Endometrium (tissue), 2 donors: ENCODE results near the gene ANXA3.
"Not testable (repeated sequence)": the region's sequence is repeated elsewhere in the genome, so short reads cannot be mapped to it uniquely, and the experiment has no call there.

ENCODE experiments used
- FAIRE-seq: peaks from 2 replicates; lab custom pipeline; 2012; peaks lifted over from hg19 to GRCh38; lab: Jason Lieb, UNC
- donor health status: control.
- donor health status: control.

Gene ANXA3

DNA sequence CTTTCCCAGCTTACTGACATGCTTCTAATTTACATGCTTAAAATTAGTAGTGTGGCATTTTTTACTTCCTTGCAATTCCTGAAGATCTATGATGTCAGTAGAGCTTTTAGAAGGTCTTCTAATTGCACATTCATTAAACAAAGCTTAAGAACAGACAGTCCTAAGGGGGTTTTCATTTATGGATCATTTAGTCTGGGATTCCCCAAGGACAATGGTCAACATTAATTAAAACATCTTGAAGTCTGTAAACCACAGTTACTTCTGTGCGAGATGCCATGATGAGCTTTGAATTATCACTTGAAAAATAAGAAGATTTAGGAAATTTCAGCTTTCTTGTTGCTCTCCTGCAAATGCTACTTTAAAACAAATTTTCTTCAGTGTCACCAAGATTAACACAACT, 20.2 kb downstream of the ANXA3 start:
- no peak for FAIRE-seq

DNA sequence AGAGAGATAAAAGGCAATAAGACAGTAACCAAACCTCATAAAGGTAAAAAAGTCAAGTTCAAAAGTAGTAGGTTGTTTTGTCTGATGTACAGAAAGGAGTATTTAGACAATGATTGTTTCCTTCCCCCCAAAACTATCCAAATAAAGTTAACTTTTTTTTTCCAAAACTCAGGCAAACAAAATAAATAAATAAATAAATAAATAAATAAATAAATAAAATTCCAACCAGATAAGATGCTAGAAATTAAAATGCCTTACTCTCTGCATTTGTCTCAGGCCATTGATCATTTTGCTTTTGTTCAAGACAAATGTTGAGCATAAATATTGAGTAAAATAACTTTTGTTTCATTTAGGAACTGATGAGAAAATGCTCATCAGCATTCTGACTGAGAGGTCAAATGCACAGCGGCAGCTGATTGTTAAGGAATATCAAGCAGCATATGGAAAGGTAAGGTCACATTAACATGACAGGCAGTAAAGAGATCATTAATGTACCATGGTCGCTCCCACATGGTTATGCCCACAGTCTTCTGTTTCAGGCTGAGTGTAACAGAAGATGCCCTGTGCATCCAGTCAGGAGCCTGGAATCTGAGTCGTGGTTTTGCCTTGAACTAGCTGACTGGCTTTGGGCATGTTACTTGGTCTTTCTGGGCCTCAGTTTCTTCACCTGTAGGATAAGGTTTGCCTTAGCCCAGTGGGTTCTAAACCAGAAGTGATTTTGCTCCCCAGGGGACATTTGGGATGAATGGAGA, 27.3 kb downstream of the ANXA3 start:
- no peak for FAIRE-seq

- FAIRE-seq: no peak
Measured at GRCh38 chr4:78581618-78582017, 30.0 kb downstream of the ANXA3 start.

DNA sequence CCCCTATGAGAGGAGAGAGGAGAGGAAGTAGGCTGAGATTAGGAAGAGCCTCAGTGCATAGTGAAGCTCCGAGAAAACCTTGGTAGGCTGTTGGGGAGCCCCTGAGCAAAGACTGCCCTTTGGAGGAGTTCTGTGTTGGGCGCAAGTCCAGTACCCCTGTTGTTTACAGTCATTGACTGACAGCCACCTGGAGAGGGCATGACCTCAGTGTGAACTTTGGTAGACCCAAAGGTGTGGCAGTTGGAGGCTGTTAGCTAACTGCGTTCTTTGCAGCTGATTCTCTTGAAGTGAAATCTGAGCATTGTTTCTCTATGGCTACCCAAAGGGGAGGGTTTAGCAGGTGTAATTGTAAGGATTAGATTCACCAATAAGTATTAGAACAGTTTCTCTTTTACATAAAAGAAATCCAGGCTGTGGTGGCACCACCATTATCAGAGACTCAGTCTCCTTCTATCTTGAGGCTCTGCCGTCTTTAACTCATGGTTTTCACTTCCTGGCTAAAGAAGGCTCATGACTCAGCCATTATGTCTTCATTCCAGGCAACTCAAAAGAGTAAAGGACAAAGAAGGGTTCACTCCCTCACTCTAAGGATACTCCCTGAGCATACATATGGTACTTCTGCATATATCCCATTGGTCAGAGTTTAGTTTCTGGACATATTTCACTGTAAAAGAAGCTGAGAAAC, 33.4 kb downstream of the ANXA3 start:
- FAIRE-seq: no peak

GRCh38 chr4:78585633-78586032, 34.1 kb downstream of the ANXA3 start:
- FAIRE-seq: no peak

DNA sequence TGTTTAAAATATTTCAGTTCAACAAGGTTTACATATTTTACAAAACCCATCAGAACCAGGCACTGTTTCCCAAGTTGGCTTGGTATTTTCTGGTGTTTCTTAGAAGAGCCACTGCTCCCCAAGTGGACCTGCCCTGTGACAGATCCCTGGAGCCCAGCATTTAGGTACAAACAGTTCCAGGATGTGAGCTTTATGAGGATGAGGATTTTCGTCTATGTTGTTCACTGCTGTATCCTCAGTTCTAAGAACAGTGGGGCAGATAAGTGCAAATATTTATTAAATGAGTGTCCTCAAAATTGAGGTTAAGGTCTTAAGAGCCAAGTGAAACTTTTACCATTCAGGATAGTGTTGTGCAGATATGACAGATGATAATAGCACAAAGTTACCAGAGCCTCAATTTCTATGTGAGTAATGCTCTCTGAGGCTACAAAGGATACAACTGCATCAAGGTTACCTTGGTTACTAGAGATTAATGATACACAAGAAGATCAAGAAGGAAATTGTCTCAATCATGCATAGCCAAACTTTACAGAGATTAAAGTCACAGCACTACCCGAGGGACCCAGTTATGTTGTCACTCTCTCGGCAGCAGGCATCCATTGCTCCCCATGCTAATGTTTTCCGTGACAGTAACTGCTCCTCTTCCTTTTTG, 37.5 kb downstream of the ANXA3 start:
- no peak for FAIRE-seq

- FAIRE-seq: peak; percentile 85
Measured at GRCh38 chr4:78591404-78591803, 39.8 kb downstream of the ANXA3 start.

DNA sequence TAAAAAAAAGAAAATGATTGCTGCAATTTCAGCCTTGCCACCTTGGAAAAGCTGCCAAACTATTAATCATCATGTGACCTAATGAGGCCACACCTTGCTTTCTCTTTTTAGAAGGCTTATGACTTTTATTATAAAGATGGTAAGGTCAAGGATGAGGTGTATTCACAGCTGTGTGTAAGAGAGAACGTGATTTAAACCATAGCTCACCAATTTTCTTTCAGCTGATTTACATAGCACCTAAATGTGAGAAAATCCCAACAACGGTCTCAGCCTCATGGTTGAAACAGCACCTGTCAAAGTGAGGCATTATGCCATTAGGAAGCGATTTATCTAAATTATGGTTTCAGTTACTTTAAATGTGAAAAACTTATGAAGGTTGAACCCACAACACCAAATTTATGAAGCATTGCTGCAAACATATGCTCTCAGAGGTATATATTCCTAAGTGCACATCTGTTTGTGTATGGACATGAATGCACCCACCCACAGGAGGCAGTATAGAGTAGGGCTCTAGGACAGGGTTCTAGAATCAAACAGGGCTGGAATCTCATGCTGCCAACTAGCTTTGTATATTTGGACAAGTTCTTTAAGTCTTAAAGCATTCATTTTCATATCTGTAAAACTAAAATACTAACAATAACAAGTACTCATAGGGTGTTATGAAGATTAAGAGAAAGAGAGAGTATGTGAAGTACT, 40.7 kb downstream of the ANXA3 start:
- no peak for FAIRE-seq

- no peak for FAIRE-seq
Measured at GRCh38 chr4:78596111-78596742, 44.7 kb downstream of the ANXA3 start.

DNA sequence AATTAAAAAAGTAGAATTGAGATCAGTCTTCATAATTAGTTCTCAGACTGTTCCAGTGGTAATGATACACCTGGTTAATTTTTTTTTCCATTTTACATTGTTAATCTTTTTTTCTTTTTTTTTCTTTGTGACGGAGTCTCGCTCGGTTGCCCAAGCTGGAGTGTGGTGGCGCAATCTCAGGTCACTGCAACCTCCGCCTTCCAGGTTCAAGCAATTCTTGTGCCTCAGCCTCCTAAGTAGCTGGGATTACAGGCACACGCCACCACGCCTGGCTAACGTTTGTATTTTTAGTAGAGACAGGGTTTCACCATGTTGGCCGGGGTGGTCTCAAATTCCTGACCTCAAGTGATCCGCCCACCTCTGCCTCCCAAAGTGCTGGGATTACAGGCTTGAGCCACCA, 46.9 kb downstream of the ANXA3 start:
- FAIRE-seq: not testable (repeated sequence)

- no peak for FAIRE-seq
Measured at GRCh38 chr4:78599147-78599546, 47.6 kb downstream of the ANXA3 start.

- no peak for FAIRE-seq
Measured at GRCh38 chr4:78599931-78600375, 48.4 kb downstream of the ANXA3 start.

- no peak for FAIRE-seq
Measured at GRCh38 chr4:78601013-78601412, 49.4 kb downstream of the ANXA3 start.

DNA sequence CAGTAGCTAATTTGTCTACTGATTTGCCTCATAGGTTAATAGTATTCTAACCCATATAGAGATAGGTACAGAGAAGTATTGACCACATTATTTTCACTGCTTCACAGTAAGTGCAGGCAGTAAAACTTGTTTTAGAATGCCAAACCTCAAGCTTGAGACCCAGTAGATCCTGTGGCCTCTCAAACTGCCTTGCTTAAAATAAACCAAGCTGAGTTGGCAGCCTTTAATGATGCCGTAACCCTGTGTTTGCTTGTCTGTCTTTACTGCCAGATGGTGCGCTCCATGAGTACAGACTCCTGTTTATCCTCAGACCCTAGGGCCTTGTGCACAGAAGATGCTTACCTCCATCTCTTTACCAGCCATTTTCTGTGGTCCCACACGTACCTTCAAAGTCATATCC, 50.8 kb downstream of the ANXA3 start:
- FAIRE-seq: no peak

DNA sequence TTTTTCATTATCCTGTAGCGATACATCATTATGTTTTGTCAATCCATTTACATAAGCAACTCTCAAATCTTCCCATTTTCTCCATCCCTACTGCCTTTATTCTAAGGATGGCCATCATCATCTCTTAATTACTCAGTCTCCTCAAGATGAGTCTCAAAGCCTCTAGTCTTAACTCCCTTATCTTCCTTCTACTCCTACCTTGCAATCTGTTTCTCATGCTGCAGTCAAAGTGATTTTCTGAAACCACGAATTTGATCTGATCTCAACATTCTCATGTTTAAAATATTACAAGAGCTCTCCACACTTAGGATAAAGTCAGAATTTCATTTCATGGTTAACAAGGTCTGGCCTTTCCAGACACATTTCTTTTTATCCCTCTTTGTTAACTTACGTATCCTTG, 51.8 kb downstream of the ANXA3 start:
- no peak for FAIRE-seq

GRCh38 chr4:78604988-78605387, 53.4 kb downstream of the ANXA3 start:
- no peak for FAIRE-seq

DNA sequence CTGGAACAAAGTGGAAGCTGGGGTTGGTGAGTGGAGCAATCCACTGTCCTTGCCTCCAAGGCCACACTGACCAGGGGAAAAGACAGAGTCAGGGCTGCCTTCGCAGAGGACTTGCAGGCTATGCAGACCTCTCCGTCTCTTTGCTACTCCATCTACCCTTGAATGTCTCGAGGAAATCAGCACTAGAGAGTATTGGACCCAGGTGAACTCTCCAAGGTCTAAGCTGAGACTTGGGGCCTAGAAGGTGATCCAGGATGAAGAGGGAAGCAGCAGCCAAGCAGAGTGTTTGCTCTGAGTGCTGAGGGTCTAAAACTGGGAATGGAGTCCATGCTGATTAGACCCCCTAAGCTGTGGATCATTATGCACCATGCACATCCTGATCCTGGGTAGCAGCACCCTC, 54.5 kb downstream of the ANXA3 start:
- no peak for FAIRE-seq

GRCh38 chr4:78606530-78607095, 55.0 kb downstream of the ANXA3 start:
- FAIRE-seq: no peak

GRCh38 chr4:78608684-78609083, 57.1 kb downstream of the ANXA3 start:
- FAIRE-seq: no peak

DNA sequence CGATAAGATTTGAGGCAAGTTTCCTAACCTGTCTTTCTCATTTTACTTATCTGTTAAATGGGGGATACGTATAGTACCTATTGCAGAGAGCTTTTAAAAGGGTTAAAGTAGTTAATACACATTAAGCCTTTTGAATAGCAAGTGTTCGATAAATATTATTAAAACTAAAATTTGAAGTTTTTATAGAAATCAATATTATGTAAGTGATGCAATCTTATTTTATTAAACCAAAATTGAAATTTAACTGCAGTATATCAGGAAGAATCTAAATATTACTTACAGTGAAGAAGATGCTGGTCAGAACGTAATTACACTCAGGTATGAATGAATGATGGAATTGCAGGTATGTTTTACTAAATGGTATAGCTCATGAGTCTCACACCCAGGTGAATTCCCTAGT, 58.0 kb downstream of the ANXA3 start:
- FAIRE-seq: no peak

DNA sequence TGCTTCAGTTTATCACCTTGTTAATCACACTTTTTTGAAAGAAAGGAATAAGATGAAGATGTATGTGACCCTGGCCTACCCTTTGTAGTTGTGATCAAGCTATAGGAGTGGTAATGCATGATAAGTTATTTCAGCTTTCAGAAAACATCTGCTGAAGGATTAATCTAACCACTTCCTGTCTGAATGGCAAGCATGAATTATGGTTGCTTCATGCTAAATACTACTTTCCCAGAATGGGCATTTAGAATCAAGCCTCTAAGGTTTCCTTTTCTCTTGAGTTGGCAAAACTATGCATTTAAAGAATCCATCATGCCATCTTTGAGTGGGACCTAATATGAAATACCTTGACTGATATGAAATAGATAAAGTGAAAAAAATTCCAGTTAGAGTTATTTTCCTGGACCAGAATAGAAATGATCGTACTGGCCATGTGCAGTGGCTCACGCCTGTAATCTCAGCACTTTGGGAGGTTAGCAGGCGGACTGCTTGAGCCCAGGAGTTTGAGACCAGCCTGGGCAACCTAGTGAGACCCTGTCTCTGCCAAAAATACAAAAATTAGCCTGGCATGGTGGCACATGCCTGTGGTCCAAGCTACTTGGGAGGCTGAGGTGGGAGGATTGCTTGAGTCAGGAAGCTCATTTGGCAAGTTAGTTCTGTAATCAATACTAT, 59.1 kb downstream of the ANXA3 start:
- FAIRE-seq: no peak
